ENCODE results near the gene ITPR3. TPM values are rescaled to one million over a fixed set of nuclear protein-coding genes. Genes with fewer than 3 reads are reported as not detected.
A peak's percentile ranks its signal among the peaks of the same experiment; 100 is the strongest.

The ITPR3 gene
- total RNA-seq, 1 experiment from 2014 or later, result 86.9 TPM

DNA sequence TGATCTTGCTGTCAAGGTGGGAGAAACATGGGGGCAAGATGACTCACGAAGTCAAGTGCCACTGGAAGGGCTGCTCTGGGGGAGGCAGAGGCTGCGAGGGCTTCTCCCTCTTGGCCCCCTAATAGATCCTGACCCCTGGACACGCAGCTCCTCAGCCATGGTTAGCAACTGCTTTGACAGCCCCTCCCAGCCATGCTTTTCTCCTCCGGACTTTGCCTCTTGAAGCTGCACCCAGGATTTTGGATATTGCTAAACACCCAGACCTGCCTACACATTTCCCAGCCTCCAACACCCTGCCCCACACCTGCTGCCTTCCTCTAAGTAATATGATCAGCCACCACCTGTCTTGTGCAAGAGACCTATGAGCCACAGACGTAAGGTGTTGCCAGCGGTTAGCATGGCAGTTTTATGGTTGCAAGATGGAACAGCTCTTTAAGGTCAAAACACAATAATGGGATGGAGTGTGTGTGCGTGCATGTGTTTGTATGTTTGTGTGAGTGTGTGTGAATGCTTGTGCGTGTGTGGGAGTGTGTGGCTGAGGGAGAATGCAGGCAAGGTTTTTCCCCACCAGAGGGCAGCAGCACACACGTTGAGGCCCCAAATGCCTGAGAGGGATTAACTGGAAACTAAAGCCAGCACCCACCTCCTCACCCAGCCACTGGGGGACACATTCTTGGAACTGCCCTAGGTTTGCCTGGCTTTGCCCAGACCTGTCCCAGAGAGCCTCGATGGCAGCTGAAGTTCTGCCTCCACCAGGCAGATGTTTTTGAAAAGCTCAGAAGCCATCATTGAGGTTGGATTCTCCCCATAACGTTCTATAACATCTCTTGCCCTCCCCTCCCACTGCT lies 123.1 kb downstream of the ITPR3 start:
- BruUV-seq (replicated peaks), result no TSS peak
- CTCF ChIA-PET, result interaction anchor here (0.6 to 12.4 kb wide), 21 partner anchors 9 to 620 kb away, joined by 3 to 228 read pairs (median 4); partner anchors contain the start of gene UQCC2
- peaks cover 7% of the 10 kb centered on the region for H3K36me3 Mint-ChIP-seq (ENCODE audit: insufficient read depth, unreplicated experiment)
- H3K27ac Mint-ChIP-seq (ENCODE audit: low read depth, unreplicated experiment), result no peak overlapping the region
- DNase-seq (ENCODE audit: unreplicated experiment), result peak; percentile 97
- H3K4me1 Mint-ChIP-seq (ENCODE audit: insufficient read depth, unreplicated experiment), result peaks cover 45% of the 10 kb centered on the region
- no peaks in the 10 kb centered on the region for H3K9me3 Mint-ChIP-seq (ENCODE audit: unreplicated experiment)
- intact Hi-C loops (cut with micrococcal nuclease), result loop anchor here (1.0 to 2.0 kb wide), 3 partner anchors 19 to 410 kb away; no protein-coding TSS in a partner anchor
- no peaks in the 10 kb centered on the region for H3K27me3 Mint-ChIP-seq (ENCODE audit: insufficient read depth, unreplicated experiment)
- POLR2A ChIA-PET, result interaction anchor here (0.9 to 3.9 kb wide), 11 partner anchors 14 to 318 kb away, joined by 3 to 29 read pairs (median 6); partner anchors contain the start of genes LEMD2 and UQCC2
- TF ChIP-seq, protein P1, sequence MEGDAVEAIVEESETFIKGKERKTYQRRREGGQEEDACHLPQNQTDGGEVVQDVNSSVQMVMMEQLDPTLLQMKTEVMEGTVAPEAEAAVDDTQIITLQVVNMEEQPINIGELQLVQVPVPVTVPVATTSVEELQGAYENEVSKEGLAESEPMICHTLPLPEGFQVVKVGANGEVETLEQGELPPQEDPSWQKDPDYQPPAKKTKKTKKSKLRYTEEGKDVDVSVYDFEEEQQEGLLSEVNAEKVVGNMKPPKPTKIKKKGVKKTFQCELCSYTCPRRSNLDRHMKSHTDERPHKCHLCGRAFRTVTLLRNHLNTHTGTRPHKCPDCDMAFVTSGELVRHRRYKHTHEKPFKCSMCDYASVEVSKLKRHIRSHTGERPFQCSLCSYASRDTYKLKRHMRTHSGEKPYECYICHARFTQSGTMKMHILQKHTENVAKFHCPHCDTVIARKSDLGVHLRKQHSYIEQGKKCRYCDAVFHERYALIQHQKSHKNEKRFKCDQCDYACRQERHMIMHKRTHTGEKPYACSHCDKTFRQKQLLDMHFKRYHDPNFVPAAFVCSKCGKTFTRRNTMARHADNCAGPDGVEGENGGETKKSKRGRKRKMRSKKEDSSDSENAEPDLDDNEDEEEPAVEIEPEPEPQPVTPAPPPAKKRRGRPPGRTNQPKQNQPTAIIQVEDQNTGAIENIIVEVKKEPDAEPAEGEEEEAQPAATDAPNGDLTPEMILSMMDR (IDR thresholded peaks at IDR 0.05; ENCODE audit: unreplicated experiment), result peak; percentile 74
- peak overlapping the region; percentile 3 for H3K4me3 Mint-ChIP-seq (ENCODE audit: unreplicated experiment)

DNA sequence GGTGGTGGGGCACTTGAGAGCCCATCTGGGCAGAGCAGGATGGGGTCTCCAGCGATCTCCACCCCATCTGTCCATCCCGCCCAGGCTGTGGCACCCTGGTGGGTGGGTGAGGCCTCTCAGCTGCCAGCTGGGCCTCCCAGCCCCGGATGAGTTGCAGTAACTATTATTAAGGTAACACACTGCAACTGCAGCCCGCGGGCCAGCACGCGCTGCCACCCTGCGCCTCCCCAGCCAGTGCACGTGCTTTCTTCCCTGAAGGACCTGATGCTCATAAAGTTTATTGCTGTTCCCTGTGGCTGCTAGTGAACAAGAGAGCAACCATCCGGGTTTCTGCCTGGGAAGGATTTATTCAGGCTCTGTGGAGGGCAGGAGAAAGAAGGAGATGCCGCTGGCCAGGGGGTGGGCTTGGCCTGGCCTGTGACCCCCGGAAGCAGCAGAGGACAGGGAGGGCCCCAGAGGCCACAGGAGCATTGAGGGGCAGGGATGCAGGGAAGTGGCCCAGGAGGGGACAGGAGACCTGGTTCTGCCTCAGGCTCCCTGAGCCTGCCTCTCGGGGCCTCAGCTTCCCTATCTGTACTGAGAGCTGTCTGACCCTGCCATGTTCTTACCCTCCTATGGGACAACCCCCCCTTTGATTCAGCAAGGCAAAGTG lies 123.9 kb downstream of the ITPR3 start:
- Mint-ChIP-seq H3K4me3 (ENCODE audit: unreplicated experiment) (peak overlapping the region; percentile 50), H3K27me3 (ENCODE audit: insufficient read depth, unreplicated experiment) (no peaks in the 10 kb centered on the region), H3K4me1 (ENCODE audit: insufficient read depth, unreplicated experiment) (peaks cover 53% of the 10 kb centered on the region), H3K27ac (ENCODE audit: low read depth, unreplicated experiment) (peak overlapping the region; percentile 85), H3K9me3 (ENCODE audit: unreplicated experiment) (no peaks in the 10 kb centered on the region), H3K36me3 (ENCODE audit: insufficient read depth, unreplicated experiment) (peaks cover 7% of the 10 kb centered on the region)
- intact Hi-C loops (cut with micrococcal nuclease), result loop anchor here (1.0 to 2.0 kb wide), 3 partner anchors 18 to 409 kb away; no protein-coding TSS in a partner anchor
- DNase-seq (ENCODE audit: unreplicated experiment), result no peak
- CTCF ChIA-PET, result interaction anchor here (0.6 to 12.4 kb wide), 20 partner anchors 8 to 419 kb away, joined by 3 to 228 read pairs (median 5); partner anchors contain the start of gene UQCC2
- TF ChIP-seq, protein P1 (IDR thresholded peaks at IDR 0.05; ENCODE audit: unreplicated experiment), result no peak
- no TSS peak for BruUV-seq (replicated peaks)
- POLR2A ChIA-PET, result interaction anchor here (0.6 to 3.9 kb wide), 10 partner anchors 13 to 319 kb away, joined by 3 to 29 read pairs (median 8); partner anchors contain the start of genes LEMD2 and UQCC2

DNA sequence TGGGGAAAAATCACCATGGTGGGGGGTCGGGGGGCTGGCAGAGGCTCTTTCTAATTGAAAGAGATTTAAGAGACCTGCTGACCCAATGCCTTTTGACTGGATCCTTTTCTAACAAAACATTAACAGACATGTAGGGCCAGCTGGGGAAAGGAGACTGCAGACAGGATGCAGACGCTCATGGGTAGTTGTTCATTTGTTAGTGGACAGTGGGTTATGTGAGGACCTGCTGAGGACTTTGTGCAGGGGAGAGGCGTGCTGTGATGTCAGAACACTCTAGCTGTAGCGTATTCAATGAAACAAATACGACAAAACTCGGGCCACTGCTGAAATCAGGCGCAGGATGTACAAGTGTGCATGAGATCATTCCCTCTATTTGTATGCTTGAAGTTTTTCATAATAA lies 124.4 kb downstream of the ITPR3 start:
- peak overlapping the region; percentile 50 for H3K4me3 Mint-ChIP-seq (ENCODE audit: unreplicated experiment)

More for the DNA sequence above, 124.4 kb downstream of the ITPR3 start:
- TF ChIP-seq, protein P1 (IDR thresholded peaks at IDR 0.05; ENCODE audit: unreplicated experiment), result no peak
- peak overlapping the region; percentile 85 for H3K27ac Mint-ChIP-seq (ENCODE audit: low read depth, unreplicated experiment)
- no peaks in the 10 kb centered on the region for H3K9me3 Mint-ChIP-seq (ENCODE audit: unreplicated experiment)
- CTCF ChIA-PET, result interaction anchor here (0.7 to 12.4 kb wide), 10 partner anchors 8 to 160 kb away, joined by 3 to 228 read pairs (median 6); partner anchors contain the start of gene UQCC2
- no TSS peak for BruUV-seq (replicated peaks)
- intact Hi-C loops (cut with micrococcal nuclease), result loop anchor here (2.0 kb wide), 1 partner anchor 17 kb away; no protein-coding TSS in a partner anchor
- no peaks in the 10 kb centered on the region for H3K27me3 Mint-ChIP-seq (ENCODE audit: insufficient read depth, unreplicated experiment)
- H3K4me1 Mint-ChIP-seq (ENCODE audit: insufficient read depth, unreplicated experiment), result peaks cover 58% of the 10 kb centered on the region
- peaks cover 7% of the 10 kb centered on the region for H3K36me3 Mint-ChIP-seq (ENCODE audit: insufficient read depth, unreplicated experiment)
- POLR2A ChIA-PET, result interaction anchor here (0.6 to 3.9 kb wide), 8 partner anchors 13 to 902 kb away, joined by 3 to 29 read pairs (median 4); partner anchors contain the start of genes ITPR3, PSMB8 and UQCC2
- DNase-seq (ENCODE audit: unreplicated experiment), result no peak

Small RNAs within 50 kb of the gene (microRNA-seq; reads per million reads assigned to microRNA genes)
- 18.1 reads per million, percentile 56 among the genes with 10 or more reads in this experiment for gene MIR3934

Other genes with a start within 250 kb of the ITPR3 start
- 20.3 and 27.1 TPM in 2 replicates for gene KIFC1, start 229.5 kb upstream of the ITPR3 start, total RNA-seq (2022)
- 28.9 and 33.9 TPM in 2 replicates for gene PHF1, start 210.3 kb upstream of the ITPR3 start, total RNA-seq (2022)
- 212 and 231 TPM in 2 replicates for gene CUTA, start 203.2 kb upstream of the ITPR3 start, total RNA-seq (2022)
- 6.7 and 9.9 TPM in 2 replicates for gene SYNGAP1, start 201.3 kb upstream of the ITPR3 start, total RNA-seq (2022)
- gene ZBTB9, start 166.7 kb upstream of the ITPR3 start, total RNA-seq (2022), result 7.5 and 8.3 TPM in 2 replicates
- 45.8 and 57.7 TPM in 2 replicates for gene BAK1, start 41.0 kb upstream of the ITPR3 start, total RNA-seq (2022)
- gene UQCC2, start 90.4 kb downstream of the ITPR3 start, total RNA-seq (2022), result 122 and 147 TPM in 2 replicates
- 0.25 and 1.7 TPM in 2 replicates for gene IP6K3, start 125.6 kb downstream of the ITPR3 start, total RNA-seq (2022)
- gene LEMD2, start 167.8 kb downstream of the ITPR3 start, total RNA-seq (2022), result 70.5 and 79.2 TPM in 2 replicates
- not detected in 2 replicates for gene MLN, start 182.7 kb downstream of the ITPR3 start, total RNA-seq (2022)

All from MCF 10A (cell line).